GM21737 (cell line): Measurements from ENCODE around the gene SPON2.

ENCODE experiments used
- ATAC-seq: cut with Tn5 transposase; IDR thresholded peaks from one replicate; pipeline ENCODE4 v1.9.1; 2021; ENCODE audit warnings: mild to moderate bottlenecking, moderate library complexity; ENCODE audit not compliant: unreplicated experiment

The SPON2 gene

GRCh38 chr4:1172971-1173757 is 781 bp upstream of the SPON2 start:
- ATAC-seq, result no peak

- ATAC-seq, result no peak
These were observed 814 bp downstream of the SPON2 start for GRCh38 chr4:1171311-1172227.

- no peak for ATAC-seq
These were observed 1.4 kb downstream of the SPON2 start for GRCh38 chr4:1170976-1171310.

GRCh38 chr4:1170156-1170975 is 2.0 kb downstream of the SPON2 start:
- ATAC-seq, result no peak

GRCh38 chr4:1169691-1170096 is 2.7 kb downstream of the SPON2 start:
- no peak for ATAC-seq

GRCh38 chr4:1169171-1169671 is 3.2 kb downstream of the SPON2 start:
- no peak for ATAC-seq

- ATAC-seq, result no peak
These were observed 3.9 kb downstream of the SPON2 start for GRCh38 chr4:1168191-1169101.

GRCh38 chr4:1167244-1167949 is 5.0 kb downstream of the SPON2 start:
- ATAC-seq, result peak; percentile 82

- ATAC-seq, result no peak
These were observed 5.7 kb downstream of the SPON2 start for GRCh38 chr4:1166509-1167243.

GRCh38 chr4:1164956-1165545 is 7.3 kb downstream of the SPON2 start:
- no peak for ATAC-seq

GRCh38 chr4:1164444-1164843 is 7.9 kb downstream of the SPON2 start:
- no peak for ATAC-seq

GRCh38 chr4:1164040-1164439 is 8.3 kb downstream of the SPON2 start:
- no peak for ATAC-seq

GRCh38 chr4:1160351-1160750 is 12.0 kb downstream of the SPON2 start:
- ATAC-seq, result no peak

GRCh38 chr4:1156069-1156468 is 16.3 kb downstream of the SPON2 start:
- ATAC-seq, result no peak

- no peak for ATAC-seq
These were observed 17.1 kb downstream of the SPON2 start for GRCh38 chr4:1155314-1155713.

- ATAC-seq, result no peak
These were observed 17.7 kb downstream of the SPON2 start for GRCh38 chr4:1154523-1155182.

GRCh38 chr4:1154126-1154522 is 18.3 kb downstream of the SPON2 start:
- ATAC-seq, result no peak

- ATAC-seq, result no peak
These were observed 18.8 kb downstream of the SPON2 start for GRCh38 chr4:1153567-1154090.
